NOMO-1 treated with dmso at 0.1 percent for 144 hours (cell line): ENCODE data around the gene POFUT1.
"Not testable (repeated sequence)": the region's sequence is repeated elsewhere in the genome, so short reads cannot be mapped to it uniquely, and the experiment has no call there.

ENCODE experiments used
- DNase-seq: peaks from one replicate; lab custom pipeline; 2025; ENCODE audit not compliant: unreplicated experiment; lab: John Stamatoyannopoulos, UW

POFUT1 gene

DNA sequence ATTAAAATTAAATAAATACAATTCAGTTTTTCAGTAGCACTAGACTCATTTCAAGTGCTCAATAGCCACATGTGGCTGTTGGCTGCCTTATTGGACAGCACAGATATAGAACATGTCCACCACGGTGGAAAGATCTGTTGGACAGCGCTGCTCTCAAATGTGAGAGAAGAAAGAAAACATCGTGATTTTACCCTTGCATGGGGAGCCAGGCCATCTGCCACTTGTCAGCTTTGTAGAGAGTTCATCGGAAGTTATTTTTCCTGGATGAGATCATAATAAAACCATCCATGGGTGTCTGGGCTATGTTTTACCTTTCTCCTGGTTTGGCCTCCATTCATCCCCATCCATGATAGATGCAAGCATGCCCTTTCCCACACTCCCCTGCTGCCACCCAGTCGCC, 63.9 kb downstream of the POFUT1 start:
- DNase-seq, result no peak

DNA sequence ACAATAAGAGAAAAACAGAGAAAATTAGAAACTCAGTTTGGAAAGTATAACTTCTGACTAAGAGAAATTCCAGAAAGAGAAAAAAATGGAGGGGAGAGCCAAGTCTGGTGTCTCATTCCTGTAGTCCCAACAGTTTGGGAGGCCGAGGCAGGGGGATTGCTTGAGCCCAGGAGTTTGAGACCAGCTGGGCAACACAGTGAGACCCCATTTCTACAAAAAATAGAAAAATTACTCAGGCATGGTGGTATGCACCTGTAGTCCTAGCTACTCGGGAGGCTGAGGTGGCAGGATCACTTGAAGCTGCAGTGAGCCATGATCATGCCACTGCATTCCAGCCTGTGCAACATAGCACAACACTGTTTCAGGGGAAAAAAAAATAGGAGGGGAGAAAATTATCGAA, 66.7 kb downstream of the POFUT1 start:
- no peak for DNase-seq

DNA sequence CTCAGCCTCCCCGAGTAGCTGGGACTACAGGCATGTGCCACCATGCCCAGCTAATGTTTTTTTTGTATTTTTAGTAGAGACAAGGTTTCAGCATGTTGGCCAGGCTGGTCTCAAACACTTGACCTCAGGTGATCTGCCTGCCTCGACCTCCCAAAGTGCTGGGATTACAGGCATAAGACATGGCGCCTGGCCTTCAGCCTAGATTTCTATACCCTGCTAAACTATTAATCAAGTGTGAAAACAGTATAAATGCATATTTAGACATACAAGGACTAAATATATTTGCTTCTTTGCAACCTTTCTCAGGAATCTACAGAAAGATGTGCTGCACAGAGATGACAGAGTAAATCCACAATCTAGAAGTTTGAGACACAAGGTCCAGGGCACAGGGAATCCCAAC, 67.5 kb downstream of the POFUT1 start:
- not testable (repeated sequence) for DNase-seq

DNA sequence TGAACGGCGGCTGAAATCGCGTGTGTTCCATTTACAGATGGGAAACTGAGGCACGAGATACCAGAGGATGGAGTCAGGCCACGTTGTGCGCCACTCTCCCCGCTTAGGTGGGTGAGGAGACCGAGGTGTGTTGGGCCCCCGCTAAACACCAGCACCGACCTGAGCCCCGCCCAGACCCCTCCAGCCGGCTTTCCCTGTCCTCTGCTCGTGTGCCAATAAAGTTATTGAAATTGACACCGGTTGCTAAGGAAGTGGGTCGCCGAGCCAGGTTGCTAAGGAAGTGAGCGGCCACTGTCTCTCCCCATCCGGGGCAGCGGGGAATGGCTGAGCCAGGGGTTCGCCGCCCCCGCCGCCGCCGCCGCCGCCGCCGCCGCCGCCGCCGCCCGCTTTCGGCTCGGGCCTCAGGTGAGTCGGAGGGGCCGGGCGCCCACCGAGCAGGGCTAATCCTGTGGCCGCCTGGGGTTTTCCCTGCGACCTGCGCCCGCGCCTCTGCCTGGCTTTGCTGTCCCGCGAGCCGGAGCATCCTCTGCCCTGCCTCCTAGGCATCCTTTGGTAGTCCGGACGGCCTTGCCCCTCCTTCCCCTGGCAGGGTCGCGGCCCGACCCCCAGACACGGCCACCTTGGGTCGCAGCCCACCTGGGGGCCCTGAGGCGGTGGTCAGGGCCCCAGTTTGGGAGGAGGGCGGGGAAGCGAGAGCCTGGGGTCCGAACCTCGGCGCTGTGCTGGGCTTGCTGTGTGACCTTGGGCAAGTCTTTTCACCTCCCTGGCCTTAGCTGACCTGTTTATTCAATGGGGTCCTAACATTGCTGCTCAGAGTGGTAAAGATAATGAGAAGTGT, 69.9 kb downstream of the POFUT1 start, which contains the start of gene KIF3B:
Gene KIF3B (plus strand): TSS at position 291 of the 838 bp plus-strand sequence. CDS start 32,127 bp downstream, outside the sequence.
- peak; percentile 75 for DNase-seq

DNA sequence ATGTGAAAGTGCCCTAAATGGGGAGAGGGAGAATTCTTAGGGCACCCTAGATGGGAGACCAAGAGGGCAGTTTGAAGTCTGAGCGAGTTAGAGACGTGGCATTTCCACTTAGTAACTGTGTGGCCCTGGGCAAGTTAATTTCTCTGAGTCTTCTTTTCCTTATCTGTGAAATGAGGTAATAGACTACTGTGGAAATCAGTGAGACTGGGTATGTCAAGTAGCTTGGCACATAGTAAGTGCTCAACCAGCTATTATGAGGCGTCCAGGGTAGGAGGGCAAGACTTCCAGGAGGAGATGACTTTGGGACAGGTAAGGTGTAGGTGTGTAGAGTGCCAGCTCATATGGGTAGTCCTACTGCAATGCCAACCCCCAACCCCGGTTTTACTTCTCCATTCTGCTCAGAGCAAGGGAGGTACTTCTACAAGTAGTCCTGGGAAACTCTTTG, 70.5 kb downstream of the POFUT1 start:
- DNase-seq, result peak; percentile 24

DNA sequence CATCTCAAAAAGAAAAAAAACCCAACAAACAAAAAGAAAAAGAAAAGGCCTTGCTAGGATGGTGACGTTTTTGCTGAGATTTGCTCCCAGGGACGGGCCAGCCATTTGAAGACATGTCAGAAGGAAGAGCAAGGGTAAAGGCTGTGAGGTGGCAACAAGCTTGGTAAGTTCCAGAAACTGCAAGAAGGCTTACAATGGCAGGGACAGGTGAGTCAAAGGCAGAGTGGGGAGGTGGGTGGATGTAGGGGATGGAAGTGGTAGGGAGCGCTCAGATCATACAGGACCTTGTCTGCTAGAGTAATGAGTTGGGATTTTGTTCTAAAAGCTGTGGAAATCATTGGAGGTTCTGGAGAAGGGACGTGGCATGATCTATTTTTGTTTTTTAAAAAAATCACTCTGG, 74.0 kb downstream of the POFUT1 start:
- DNase-seq, result no peak

DNA sequence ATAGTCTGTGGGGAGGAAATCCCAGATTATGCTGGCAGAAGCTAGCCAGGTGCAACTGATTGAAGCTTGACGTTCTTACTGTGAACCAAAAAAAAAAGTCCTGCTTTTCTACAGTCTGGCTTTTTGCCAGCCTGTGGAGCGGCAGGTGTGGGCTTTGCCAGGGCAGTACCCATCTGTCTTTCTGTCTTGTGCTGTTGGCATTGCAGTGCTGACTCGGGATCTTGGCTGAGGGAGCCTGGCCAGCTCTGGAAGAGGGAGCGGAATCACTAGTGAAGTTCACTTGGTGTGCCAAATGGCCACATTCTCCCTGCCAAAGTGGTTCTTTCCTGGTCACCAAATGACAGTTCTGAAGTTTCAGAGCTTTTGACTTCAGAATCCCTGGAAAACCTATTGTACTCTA, 74.8 kb downstream of the POFUT1 start:
- no peak for DNase-seq

DNA sequence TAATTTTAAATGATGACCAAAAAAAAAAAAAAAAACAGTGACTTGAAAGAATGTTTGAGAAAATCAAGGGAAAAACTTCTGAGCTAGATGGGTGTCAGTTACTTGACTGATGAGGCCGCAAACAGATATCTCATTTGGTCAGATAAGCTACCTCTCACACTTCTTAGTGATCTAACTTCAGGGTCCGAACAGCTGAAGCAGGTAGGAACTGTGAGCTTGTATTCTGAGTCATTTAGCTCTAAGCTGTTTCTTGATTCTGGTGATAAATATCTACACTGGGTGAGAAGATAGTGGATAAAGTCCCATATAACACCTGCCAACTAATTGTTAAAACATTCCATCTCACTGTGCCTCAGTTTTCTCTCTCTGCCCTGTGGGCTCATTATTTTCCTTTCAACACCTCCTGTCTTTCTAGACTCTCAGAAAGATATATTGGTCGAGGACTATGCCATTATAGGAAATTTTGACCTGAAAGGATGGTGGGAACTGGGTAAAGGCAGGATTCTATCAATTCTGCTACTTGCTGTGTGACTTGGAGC, 77.5 kb downstream of the POFUT1 start:
- DNase-seq, result no peak

DNA sequence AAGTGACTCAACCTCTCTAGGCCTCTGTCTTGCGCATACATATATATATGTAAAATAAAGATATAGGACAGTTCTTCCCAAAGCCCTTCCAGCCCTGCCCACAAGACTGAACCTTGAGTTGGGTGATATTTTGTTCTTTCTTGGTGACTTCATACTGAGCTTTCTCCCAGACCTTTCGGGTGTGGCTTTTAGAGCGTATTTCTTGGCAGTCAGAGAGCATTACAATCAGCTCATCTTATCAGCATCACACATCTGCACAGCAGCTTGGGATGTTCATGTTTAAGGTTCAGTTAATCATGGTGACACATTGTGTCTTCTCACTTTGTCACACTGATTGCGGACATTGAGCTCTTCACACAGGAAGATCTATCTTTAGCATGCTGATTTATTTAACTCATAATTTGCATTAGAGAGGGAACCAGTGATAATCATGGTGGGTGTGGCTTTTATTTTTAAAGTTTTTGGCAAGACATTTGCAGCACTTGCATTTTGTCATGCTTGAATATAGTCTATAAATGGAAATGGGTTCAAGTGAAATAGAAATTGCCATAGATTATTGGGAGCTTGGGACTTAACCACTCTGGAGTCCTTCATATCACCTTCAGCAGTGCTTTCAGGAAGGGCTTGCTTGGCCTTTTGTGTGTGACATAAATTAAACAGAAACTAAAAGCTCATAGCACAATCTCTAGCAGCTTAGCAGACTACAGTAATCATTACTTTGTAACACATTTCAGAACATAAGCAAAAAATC, 78.1 kb downstream of the POFUT1 start:
- DNase-seq, result no peak

DNA sequence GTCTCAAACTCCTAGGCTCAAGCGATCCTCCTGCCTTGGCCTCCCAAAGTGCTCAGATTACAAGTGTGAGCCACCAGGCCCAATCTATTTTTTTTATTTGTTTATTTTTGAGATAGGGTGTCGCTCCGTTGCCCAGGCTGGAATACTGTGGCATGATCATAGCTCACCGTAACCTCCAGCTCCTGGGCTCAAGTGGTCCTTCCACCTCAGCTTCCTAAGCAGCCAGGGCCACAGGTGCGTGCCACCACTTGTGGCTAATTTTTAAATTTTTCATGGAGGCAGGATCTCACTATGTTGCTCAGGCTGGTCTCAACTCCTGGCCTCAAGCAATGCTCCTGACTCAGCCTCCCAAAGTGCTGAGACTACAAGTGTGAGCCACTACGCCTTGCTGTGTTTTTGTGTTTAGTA, 79.6 kb downstream of the POFUT1 start:
- no peak for DNase-seq
